Activated CD8-positive, alpha-beta memory T cell treated with anti-CD3 and anti-CD28 coated beads, Interleukin-2, amount 10 ng/mL, durations not matched to agents 7 days and 5 days (primary cell): ENCODE data around the gene CXADR. TPM values are rescaled to one million over a fixed set of nuclear protein-coding genes. Genes with fewer than 3 reads are reported as not detected.
A peak's percentile ranks its signal among the peaks of the same experiment; 100 is the strongest.

ENCODE experiments used
- ATAC-seq: fragments of 150-1000 bp; cut with Tn5 transposase; one replicate; pipeline ENCODE4 v1.10.0; 2021; ENCODE audit warnings: moderate library complexity
- CTCF ChIA-PET: fragments of 350-600 bp; sonication (Branson Sonifier 250); formaldehyde crosslinking; loops from one replicate; lab custom pipeline; 2021; ENCODE audit warnings: antibody characterized with exemption; lab: Charles Lee
- DNase-seq: peaks from one replicate; pipeline ENCODE4 v3.0.0-alpha.2; 2020
- H3K27ac Mint-ChIP-seq: one replicate; pipeline ENCODE4 v1.8.0; 2021; ENCODE audit warnings: mild to moderate bottlenecking, mixed read lengths
- H3K27me3 Mint-ChIP-seq: one replicate; pipeline ENCODE4 v1.8.0; 2021; ENCODE audit warnings: mixed read lengths
- H3K36me3 Mint-ChIP-seq: one replicate; pipeline ENCODE4 v1.8.0; 2021; ENCODE audit warnings: mild to moderate bottlenecking, mixed read lengths
- H3K4me1 Mint-ChIP-seq: one replicate; pipeline ENCODE4 v1.8.0; 2021; ENCODE audit warnings: mixed read lengths
- H3K4me3 Mint-ChIP-seq: one replicate; pipeline ENCODE4 v1.8.0; 2021; ENCODE audit warnings: mild to moderate bottlenecking, moderate library complexity, mixed read lengths
- H3K9me3 Mint-ChIP-seq: one replicate; pipeline ENCODE4 v1.8.0; 2022; ENCODE audit warnings: low read depth, mixed read lengths
- total RNA-seq, 2 experiments: library from RNA; stranded (reverse); gene quantifications; one replicate each; pipeline ENCODE4 v1.2.3, GENCODE V29; 2021

The CXADR gene
- total RNA-seq, 2 experiments from 2014 or later = 0.15 to 0.16 TPM

GRCh38 chr21:17610911-17611310 lies 98.1 kb downstream of the CXADR start:
- ATAC-seq (no peak), DNase-seq (no peak)
- no peaks in the 10 kb centered on the region for H3K27me3 Mint-ChIP-seq
- no peaks in the 10 kb centered on the region for H3K9me3 Mint-ChIP-seq
- peaks cover 44% of the 10 kb centered on the region for H3K36me3 Mint-ChIP-seq
- peak overlapping the region; percentile 96 for H3K27ac Mint-ChIP-seq
- CTCF ChIA-PET = interaction anchor here (2.2 kb wide), 1 partner anchor 9 kb away, joined by 10 read pairs; no protein-coding TSS in a partner anchor
- H3K4me3 Mint-ChIP-seq = peak overlapping the region; percentile 90
- peaks cover 59% of the 10 kb centered on the region for H3K4me1 Mint-ChIP-seq

GRCh38 chr21:17611414-17612022 lies 98.7 kb downstream of the CXADR start:
- Mint-ChIP-seq H3K36me3 (peaks cover 42% of the 10 kb centered on the region), H3K27ac (peak overlapping the region; percentile 96), H3K27me3 (no peaks in the 10 kb centered on the region), H3K4me3 (peak overlapping the region; percentile 90), H3K9me3 (no peaks in the 10 kb centered on the region), H3K4me1 (peaks cover 59% of the 10 kb centered on the region)
- ATAC-seq = peak; percentile 66
- peak; percentile 90 for DNase-seq
- CTCF ChIA-PET = interaction anchor here (2.2 kb wide), 1 partner anchor 9 kb away, joined by 10 read pairs; no protein-coding TSS in a partner anchor

- H3K27ac Mint-ChIP-seq = peak overlapping the region; percentile 96
- peak overlapping the region; percentile 90 for H3K4me3 Mint-ChIP-seq
- DNase-seq (peak; percentile 53), ATAC-seq (peak; percentile 5)
- CTCF ChIA-PET = interaction anchor here (2.2 kb wide), 1 partner anchor 10 kb away, joined by 10 read pairs; no protein-coding TSS in a partner anchor
- H3K27me3 Mint-ChIP-seq = no peaks in the 10 kb centered on the region
- H3K36me3 Mint-ChIP-seq = peaks cover 41% of the 10 kb centered on the region
- peaks cover 59% of the 10 kb centered on the region for H3K4me1 Mint-ChIP-seq
- H3K9me3 Mint-ChIP-seq = no peaks in the 10 kb centered on the region
Observed at GRCh38 chr21:17612023-17612564, 99.3 kb downstream of the CXADR start.

GRCh38 chr21:17612565-17613241 lies 99.9 kb downstream of the CXADR start, which contains the start of gene BTG3:
Gene BTG3, minus strand, starts transcription at chr21:17612901. Its CDS starts 3,757 bp downstream, at chr21:17609144.
- Mint-ChIP-seq H3K36me3 (peaks cover 34% of the 10 kb centered on the region), H3K9me3 (no peaks in the 10 kb centered on the region), H3K4me3 (peak within 1 kb of the TSS; percentile 90), H3K4me1 (peaks cover 55% of the 10 kb centered on the region), H3K27me3 (no peaks in the 10 kb centered on the region), H3K27ac (peak within 1 kb of the TSS; percentile 96)
- peak; percentile 85 for DNase-seq
- peak; percentile 85 for ATAC-seq
- CTCF ChIA-PET = interaction anchor here (1.3 to 2.2 kb wide), 2 partner anchors 10 to 11 kb away, joined by 5 to 10 read pairs; no protein-coding TSS in a partner anchor

GRCh38 chr21:17613242-17613676 lies 100.4 kb downstream of the CXADR start:
- ATAC-seq (no peak), DNase-seq (no peak)
- peak overlapping the region; percentile 71 for H3K4me3 Mint-ChIP-seq
- H3K9me3 Mint-ChIP-seq = no peaks in the 10 kb centered on the region
- CTCF ChIA-PET = interaction anchor here (1.3 kb wide), 1 partner anchor 10 kb away, joined by 5 read pairs; no protein-coding TSS in a partner anchor
- H3K27me3 Mint-ChIP-seq = no peaks in the 10 kb centered on the region
- peaks cover 50% of the 10 kb centered on the region for H3K4me1 Mint-ChIP-seq
- peak overlapping the region; percentile 74 for H3K27ac Mint-ChIP-seq
- peaks cover 29% of the 10 kb centered on the region for H3K36me3 Mint-ChIP-seq

GRCh38 chr21:17616831-17617230 lies 104.0 kb downstream of the CXADR start:
- CTCF ChIA-PET = no interaction called here
- Mint-ChIP-seq H3K27me3 (peaks cover 3% of the 10 kb centered on the region), H3K9me3 (no peaks in the 10 kb centered on the region), H3K4me1 (peaks cover 20% of the 10 kb centered on the region), H3K4me3 (no peak overlapping the region), H3K27ac (no peak overlapping the region), H3K36me3 (no peaks in the 10 kb centered on the region)
- DNase-seq (no peak), ATAC-seq (no peak)

- Mint-ChIP-seq H3K4me1 (no peaks in the 10 kb centered on the region), H3K27me3 (peaks cover 30% of the 10 kb centered on the region), H3K36me3 (no peaks in the 10 kb centered on the region), H3K27ac (no peak overlapping the region), H3K4me3 (no peak overlapping the region), H3K9me3 (no peaks in the 10 kb centered on the region)
- DNase-seq (no peak), ATAC-seq (no peak)
- CTCF ChIA-PET = interaction anchor here (0.9 to 1.4 kb wide), 2 partner anchors 9 to 11 kb away, joined by 3 to 5 read pairs; partner anchors contain the start of gene BTG3
Observed at GRCh38 chr21:17622018-17622417, 109.2 kb downstream of the CXADR start.

- H3K27ac Mint-ChIP-seq = no peak overlapping the region
- ATAC-seq = no peak
- no peaks in the 10 kb centered on the region for H3K9me3 Mint-ChIP-seq
Observed at GRCh38 chr21:17631195-17631594, 118.4 kb downstream of the CXADR start.

GRCh38 chr21:17636711-17637110 lies 123.9 kb downstream of the CXADR start:
- no peak overlapping the region for H3K4me3 Mint-ChIP-seq
- no peak overlapping the region for H3K27ac Mint-ChIP-seq
- CTCF ChIA-PET = no interaction called here
- H3K27me3 Mint-ChIP-seq = no peaks in the 10 kb centered on the region
- no peaks in the 10 kb centered on the region for H3K4me1 Mint-ChIP-seq
- peaks cover 2% of the 10 kb centered on the region for H3K9me3 Mint-ChIP-seq
- DNase-seq (no peak), ATAC-seq (no peak)
- no peaks in the 10 kb centered on the region for H3K36me3 Mint-ChIP-seq

More at GRCh38 chr21:17631195-17631594, 118.4 kb downstream of the CXADR start:
- CTCF ChIA-PET = no interaction called here
- Mint-ChIP-seq H3K4me1 (no peaks in the 10 kb centered on the region), H3K27me3 (peaks cover under 1% of the 10 kb centered on the region), H3K4me3 (no peak overlapping the region), H3K36me3 (no peaks in the 10 kb centered on the region)
- no peak for DNase-seq

- peaks cover 2% of the 10 kb centered on the region for H3K9me3 Mint-ChIP-seq
- H3K27me3 Mint-ChIP-seq = no peaks in the 10 kb centered on the region
- H3K27ac Mint-ChIP-seq = no peak overlapping the region
- DNase-seq (no peak), ATAC-seq (no peak)
- no peak overlapping the region for H3K4me3 Mint-ChIP-seq
- CTCF ChIA-PET = no interaction called here
- H3K4me1 Mint-ChIP-seq = no peaks in the 10 kb centered on the region
- no peaks in the 10 kb centered on the region for H3K36me3 Mint-ChIP-seq
Observed at GRCh38 chr21:17640821-17641220, 128.0 kb downstream of the CXADR start.

Other genes with a start within 250 kb of the CXADR start
- gene BTG3, start 99.9 kb downstream of the CXADR start, total RNA-seq = 10 to 100 TPM; 57.5 to 65.8 TPM